ENCODE data around the gene OR2H2.

The OR2H2 gene

DNA sequence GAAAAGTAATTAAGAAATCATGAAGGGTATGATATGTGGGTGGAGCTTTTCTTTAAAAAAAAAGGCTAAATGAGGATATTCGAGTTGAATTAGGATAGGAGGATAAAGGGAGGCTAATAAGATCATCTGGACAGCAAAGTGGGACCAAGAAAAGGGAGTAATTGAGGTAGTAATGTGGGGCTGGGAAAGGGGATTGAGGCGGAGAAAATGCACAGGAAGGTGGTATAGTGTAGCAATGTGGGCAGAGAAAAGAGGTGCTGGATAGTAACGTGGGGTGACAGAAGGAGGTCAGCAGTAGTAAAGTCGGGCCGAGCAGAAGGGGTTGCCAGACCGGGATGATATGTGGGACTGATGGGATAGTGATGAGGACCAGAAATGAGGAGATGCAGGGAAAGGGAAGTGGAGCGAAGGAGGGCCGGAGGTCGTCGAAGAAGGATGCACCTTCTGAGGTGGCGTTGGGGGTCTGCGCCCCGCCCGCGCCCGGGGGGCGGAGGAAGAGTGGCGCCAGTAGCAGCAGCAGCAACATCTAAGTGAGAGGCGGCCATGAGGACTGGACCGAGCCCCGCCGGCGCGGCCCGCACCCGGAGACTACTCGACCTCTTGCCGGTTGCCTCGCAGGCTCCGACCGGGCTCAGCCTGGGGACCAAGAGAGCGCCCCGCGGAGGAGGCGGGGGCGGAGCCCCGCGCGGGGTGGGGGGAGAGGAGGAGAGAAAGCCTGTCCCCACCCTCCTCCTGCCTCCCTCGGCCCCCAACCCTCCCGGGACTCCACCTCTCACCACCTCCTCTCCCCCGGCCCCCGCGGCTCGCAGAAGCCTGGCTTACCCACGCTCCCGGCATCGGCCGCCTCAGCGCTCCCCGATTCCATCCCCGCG is 47.2 kb downstream of the OR2H2 start:
- no peak for TF ChIP-seq CTCF (IDR thresholded peaks at IDR 0.05; ENCODE audit: unreplicated experiment in 3 of 3)
- no peaks in the 10 kb centered on the region for H3K9me3 Mint-ChIP-seq
- H3K27me3 Mint-ChIP-seq (ENCODE audit: low read depth), result peaks cover 12% of the 10 kb centered on the region
- peaks cover 34% of the 10 kb centered on the region for H3K4me1 Mint-ChIP-seq
- peaks cover 4% of the 10 kb centered on the region for H3K36me3 Mint-ChIP-seq (ENCODE audit: low read depth)
- H3K4me3 Mint-ChIP-seq, result peak overlapping the region; percentile 85 to 93 (median 91)
- H3K27ac Mint-ChIP-seq, result peak overlapping the region; percentile 58 to 95 (median 65)

DNA sequence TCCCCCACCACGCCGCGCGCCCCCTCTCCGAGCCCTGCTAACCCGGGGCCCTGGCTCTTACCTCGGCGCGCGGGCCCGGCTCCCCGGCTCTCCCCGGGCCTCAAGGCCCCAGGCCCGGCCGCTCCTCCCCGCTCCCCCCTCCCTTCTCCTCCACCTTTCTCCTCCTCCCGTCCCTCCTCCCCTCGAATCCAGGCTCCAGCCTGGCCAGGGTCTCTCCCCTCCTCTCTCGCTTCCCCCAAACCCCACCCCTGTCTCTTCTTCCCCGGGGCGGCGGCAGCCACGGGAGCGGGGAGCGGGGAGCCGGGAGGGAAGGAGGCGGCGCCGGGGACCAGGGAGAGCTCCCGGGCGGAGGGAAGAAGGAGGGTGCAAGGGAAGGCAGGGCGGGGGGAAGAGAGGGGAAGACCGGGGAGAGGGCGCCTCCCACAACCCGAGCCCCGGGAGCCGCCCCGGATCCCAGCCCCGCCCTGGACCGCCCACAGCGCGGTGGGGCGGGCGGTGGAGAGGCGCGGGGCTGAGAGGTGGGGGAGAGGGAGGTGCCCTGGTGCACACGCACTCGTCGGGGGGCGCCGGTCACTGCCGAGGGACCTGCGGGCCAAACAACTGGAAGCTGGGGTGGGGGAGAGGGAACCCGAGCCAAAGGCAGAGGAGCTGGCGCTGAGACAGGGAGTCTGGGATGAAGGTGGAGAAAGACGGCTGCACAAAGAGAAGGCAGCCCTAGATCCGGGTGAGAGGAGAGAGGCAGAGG is 48.0 kb downstream of the OR2H2 start, which contains the start of gene GABBR1:
TSS of gene GABBR1 (minus strand) at position 395 of the 745 bp plus-strand sequence. CDS start 798 bp downstream, outside the sequence.
- H3K9me3 Mint-ChIP-seq, result no peaks in the 10 kb centered on the region
- peak within 1 kb of the TSS; percentile 81 to 95 (median 81) for H3K27ac Mint-ChIP-seq
- H3K4me3 Mint-ChIP-seq, result peak within 1 kb of the TSS; percentile 85 to 93 (median 91)
- no peak for TF ChIP-seq CTCF (IDR thresholded peaks at IDR 0.05; ENCODE audit: unreplicated experiment in 3 of 3)
- H3K27me3 Mint-ChIP-seq (ENCODE audit: low read depth), result peaks cover 12% of the 10 kb centered on the region
- peaks cover 4% of the 10 kb centered on the region for H3K36me3 Mint-ChIP-seq (ENCODE audit: low read depth)
- peaks cover 34% of the 10 kb centered on the region for H3K4me1 Mint-ChIP-seq

DNA sequence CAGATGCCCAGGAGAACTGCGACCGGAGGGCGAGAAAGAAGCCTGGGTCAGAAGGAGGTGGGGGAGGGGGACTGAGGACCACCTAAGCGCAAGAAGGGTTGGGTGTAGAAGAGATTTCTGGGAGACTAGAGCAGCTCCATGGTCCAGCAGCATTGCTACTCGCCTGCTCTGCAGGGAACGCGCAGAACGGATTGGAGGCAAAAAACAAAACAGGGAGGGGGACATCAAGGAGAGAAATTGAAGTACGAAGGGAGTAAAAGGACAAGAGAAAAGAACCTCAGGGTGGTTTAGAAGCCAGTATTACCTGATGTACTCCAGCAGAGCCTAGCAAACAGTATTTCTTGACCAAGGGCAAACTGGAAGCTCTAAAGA is 48.6 kb downstream of the OR2H2 start:
- H3K4me1 Mint-ChIP-seq, result peaks cover 34% of the 10 kb centered on the region
- H3K27ac Mint-ChIP-seq, result peak overlapping the region; percentile 81 to 95 (median 81)
- peaks cover 12% of the 10 kb centered on the region for H3K27me3 Mint-ChIP-seq (ENCODE audit: low read depth)
- no peaks in the 10 kb centered on the region for H3K9me3 Mint-ChIP-seq
- peaks cover 4% of the 10 kb centered on the region for H3K36me3 Mint-ChIP-seq (ENCODE audit: low read depth)
- H3K4me3 Mint-ChIP-seq, result peak overlapping the region; percentile 85 to 87 (median 86)
- TF ChIP-seq CTCF (IDR thresholded peaks at IDR 0.05; ENCODE audit: unreplicated experiment in 3 of 3), result no peak

DNA sequence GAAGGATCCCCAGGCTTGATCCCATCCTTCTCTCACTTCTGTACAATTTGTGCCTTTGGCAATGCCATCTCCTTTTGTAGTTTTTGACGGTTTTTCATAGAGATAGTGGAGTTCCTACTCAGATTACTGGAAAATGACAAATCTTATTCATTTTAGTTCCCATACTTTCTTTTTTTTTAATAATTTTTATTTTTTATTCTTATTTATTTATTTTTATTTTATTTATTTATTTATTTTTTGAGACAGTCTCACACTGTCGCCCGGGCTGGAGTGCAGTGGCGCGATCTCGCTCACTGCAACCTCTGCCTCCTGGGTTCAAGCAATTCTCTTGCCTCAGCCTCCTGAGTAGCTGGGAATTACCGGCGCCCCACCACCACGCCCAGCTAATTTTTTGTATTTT is 52.3 kb downstream of the OR2H2 start:
- TF ChIP-seq CTCF (IDR thresholded peaks at IDR 0.05; ENCODE audit: unreplicated experiment in 3 of 3), result no peak
- no peaks in the 10 kb centered on the region for H3K27me3 Mint-ChIP-seq (ENCODE audit: low read depth)
- H3K27ac Mint-ChIP-seq, result no peak overlapping the region
- H3K36me3 Mint-ChIP-seq (ENCODE audit: low read depth), result no peaks in the 10 kb centered on the region
- peak overlapping the region in 1 of 3 experiments; percentile 16 for H3K4me3 Mint-ChIP-seq
- H3K9me3 Mint-ChIP-seq, result no peaks in the 10 kb centered on the region
- peaks cover 6% of the 10 kb centered on the region for H3K4me1 Mint-ChIP-seq

All from nephron (organoid).